Activated naive CD8-positive, alpha-beta T cell treated with anti-CD3 and anti-CD28 coated beads, Interleukin-2, amount 10 ng/mL, durations not matched to agents 7 days and 5 days (primary cell): ENCODE data around the gene PAOX. TPM values are rescaled to one million over a fixed set of nuclear protein-coding genes. Genes with fewer than 3 reads are reported as not detected.
"Not testable (repeated sequence)": the region's sequence is repeated elsewhere in the genome, so short reads cannot be mapped to it uniquely, and the experiment has no call there.

ENCODE experiments used
- ATAC-seq: fragments of 150-1000 bp; cut with Tn5 transposase; one replicate; pipeline ENCODE4 v1.10.0; 2021; ENCODE audit warnings: low read depth, moderate library complexity
- POLR2A ChIA-PET: fragments of 350-600 bp; sonication (Branson Sonifier 250); formaldehyde crosslinking; loops from one replicate; lab custom pipeline; 2021; ENCODE audit warnings: antibody characterized with exemption; lab: Charles Lee
- DNase-seq: peaks from one replicate; pipeline ENCODE4 v3.0.0; 2021
- H3K27ac Mint-ChIP-seq: one replicate; pipeline ENCODE4 v1.8.0; 2022; ENCODE audit warnings: mild to moderate bottlenecking, mixed read lengths
- H3K27me3 Mint-ChIP-seq: one replicate; pipeline ENCODE4 v1.8.0; 2022; ENCODE audit warnings: mild to moderate bottlenecking, moderate library complexity, mixed read lengths
- H3K36me3 Mint-ChIP-seq: one replicate; pipeline ENCODE4 v1.8.0; 2021; ENCODE audit warnings: mild to moderate bottlenecking, mixed read lengths
- H3K4me1 Mint-ChIP-seq: one replicate; pipeline ENCODE4 v1.8.0; 2021; ENCODE audit warnings: mixed read lengths
- H3K4me3 Mint-ChIP-seq: one replicate; pipeline ENCODE4 v1.8.0; 2022; ENCODE audit warnings: mild to moderate bottlenecking, moderate library complexity, mixed read lengths
- H3K9me3 Mint-ChIP-seq: one replicate; pipeline ENCODE4 v1.8.0; 2021; ENCODE audit warnings: mixed read lengths
- total RNA-seq, 2 experiments: library from RNA; stranded (reverse); gene quantifications; one replicate each; pipeline ENCODE4 v1.2.3, GENCODE V29; 2021

Gene PAOX
- total RNA-seq, 2 experiments from 2014 or later, result 7.2 to 9.9 TPM

GRCh38 chr10:133376183-133376582 lies 2.9 kb upstream of the PAOX start:
- H3K9me3 Mint-ChIP-seq, POLR2A ChIA-PET, DNase-seq, H3K4me1 Mint-ChIP-seq, H3K36me3 Mint-ChIP-seq, ATAC-seq: not testable (repeated sequence)
- H3K27me3 Mint-ChIP-seq, result peaks cover 12% of the 10 kb centered on the region
- peak overlapping the region; percentile 56 for H3K27ac Mint-ChIP-seq
- H3K4me3 Mint-ChIP-seq, result peak overlapping the region; percentile 37

DNA sequence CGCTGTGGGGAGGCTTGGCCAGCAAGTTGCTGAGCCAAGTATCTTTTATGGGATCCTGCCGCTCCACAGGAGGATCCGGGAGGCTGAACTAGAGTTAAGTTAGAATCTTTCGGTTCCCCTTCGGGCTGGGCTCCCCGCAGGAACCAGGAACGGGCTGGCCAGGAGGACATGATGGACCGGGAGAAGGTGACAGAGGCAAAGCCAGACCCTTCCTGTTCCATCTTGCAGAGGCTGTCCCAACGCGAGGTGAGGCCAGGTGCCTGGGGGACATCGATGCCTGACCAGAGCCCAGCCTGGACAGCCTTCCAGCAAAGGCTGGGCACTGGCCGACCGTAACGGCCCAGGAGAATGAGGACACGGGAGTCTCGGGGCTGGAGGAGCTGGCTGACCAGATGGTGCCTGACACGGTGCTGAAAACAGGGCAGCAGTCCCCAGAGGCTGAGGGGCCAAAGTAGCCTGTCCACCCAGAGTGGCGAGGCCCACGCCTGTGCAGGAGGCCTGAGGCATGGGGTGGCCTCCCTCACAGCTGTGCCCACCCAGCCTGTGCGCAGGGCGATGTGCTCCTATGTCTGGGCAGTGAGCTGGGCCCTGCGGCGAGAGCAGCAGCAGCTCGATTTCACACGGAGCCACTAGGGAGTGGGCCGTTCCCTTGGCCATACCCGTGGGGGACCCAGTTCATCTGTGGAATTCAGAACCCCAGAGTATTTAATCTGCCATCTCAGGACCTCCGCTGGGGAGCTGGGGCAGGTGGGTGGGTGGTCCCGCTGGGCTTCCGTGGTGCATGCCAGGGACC lies 1.8 kb upstream of the PAOX start:
- Mint-ChIP-seq H3K27me3 (peaks cover 12% of the 10 kb centered on the region), H3K27ac (no peak overlapping the region), H3K36me3 (no peaks in the 10 kb centered on the region), H3K4me3 (peak overlapping the region; percentile 76), H3K9me3 (no peaks in the 10 kb centered on the region), H3K4me1 (peaks cover 9% of the 10 kb centered on the region)
- POLR2A ChIA-PET, result interaction anchor here (2.9 kb wide), 1 partner anchor 13 kb away, joined by 18 read pairs; no protein-coding TSS in a partner anchor
- no peak for ATAC-seq
- no peak for DNase-seq

GRCh38 chr10:133377818-133378250 lies 1.2 kb upstream of the PAOX start:
- POLR2A ChIA-PET, result interaction anchor here (2.9 kb wide), 1 partner anchor 13 kb away, joined by 18 read pairs; no protein-coding TSS in a partner anchor
- no peaks in the 10 kb centered on the region for H3K9me3 Mint-ChIP-seq
- DNase-seq, result no peak
- H3K4me1 Mint-ChIP-seq, result peaks cover 9% of the 10 kb centered on the region
- H3K4me3 Mint-ChIP-seq, result peak overlapping the region; percentile 76
- no peak for ATAC-seq
- no peak overlapping the region for H3K27ac Mint-ChIP-seq
- H3K36me3 Mint-ChIP-seq, result no peaks in the 10 kb centered on the region
- peaks cover 12% of the 10 kb centered on the region for H3K27me3 Mint-ChIP-seq

GRCh38 chr10:133378251-133379096 lies 588 bp upstream of the PAOX start:
- DNase-seq, result peak; percentile 82
- Mint-ChIP-seq H3K27ac (no peak overlapping the region), H3K27me3 (peaks cover 12% of the 10 kb centered on the region), H3K9me3 (no peaks in the 10 kb centered on the region), H3K4me3 (peak overlapping the region; percentile 76), H3K4me1 (peaks cover 9% of the 10 kb centered on the region), H3K36me3 (no peaks in the 10 kb centered on the region)
- POLR2A ChIA-PET, result interaction anchor here (2.9 kb wide), 1 partner anchor 12 kb away, joined by 18 read pairs; no protein-coding TSS in a partner anchor
- ATAC-seq, result peak; percentile 58

DNA sequence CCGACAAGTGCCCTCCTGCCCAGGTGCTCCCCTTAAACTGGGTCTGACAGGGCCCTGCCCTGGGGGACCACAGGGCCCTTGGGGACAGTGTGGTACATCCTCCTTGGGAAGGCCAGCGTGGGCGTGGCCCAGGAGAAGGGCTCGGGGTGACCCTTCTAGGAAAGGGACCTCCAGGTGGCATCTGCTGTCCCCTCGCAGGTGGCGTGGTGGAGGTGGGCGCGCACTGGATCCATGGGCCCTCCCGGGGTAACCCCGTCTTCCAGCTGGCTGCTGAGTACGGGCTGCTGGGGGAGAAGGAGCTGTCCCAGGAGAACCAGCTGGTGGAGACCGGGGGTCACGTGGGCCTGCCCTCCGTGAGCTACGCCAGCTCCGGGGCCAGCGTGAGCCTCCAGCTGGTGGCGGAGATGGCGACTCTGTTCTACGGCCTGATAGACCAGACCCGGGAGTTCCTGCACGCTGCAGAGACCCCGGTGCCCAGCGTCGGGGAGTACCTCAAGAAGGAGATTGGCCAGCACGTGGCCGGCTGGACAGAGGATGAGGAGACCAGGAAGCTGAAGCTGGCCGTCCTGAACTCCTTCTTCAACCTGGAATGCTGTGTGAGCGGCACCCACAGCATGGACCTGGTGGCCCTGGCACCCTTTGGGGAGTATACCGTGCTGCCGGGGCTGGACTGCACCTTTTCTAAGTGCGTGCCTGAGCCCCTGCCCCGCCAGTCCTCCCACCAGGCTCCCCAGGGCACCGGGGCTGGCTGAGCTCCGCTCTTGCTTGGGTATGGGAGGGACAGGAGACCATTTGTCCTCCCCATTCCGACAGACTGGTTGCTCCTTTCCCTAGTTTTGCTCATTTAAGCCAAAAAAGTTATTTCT lies 972 bp downstream of the PAOX start:
- DNase-seq, result no peak
- H3K27me3 Mint-ChIP-seq, result peaks cover 10% of the 10 kb centered on the region
- peak overlapping the region; percentile 64 for H3K4me3 Mint-ChIP-seq
- ATAC-seq, result no peak
- no peak overlapping the region for H3K27ac Mint-ChIP-seq
- H3K36me3 Mint-ChIP-seq, result no peaks in the 10 kb centered on the region
- H3K4me1 Mint-ChIP-seq, result peaks cover 2% of the 10 kb centered on the region
- POLR2A ChIA-PET, result no interaction called here
- no peaks in the 10 kb centered on the region for H3K9me3 Mint-ChIP-seq

GRCh38 chr10:133381036-133381435 lies 2.0 kb downstream of the PAOX start:
- Mint-ChIP-seq H3K27ac (no peak overlapping the region), H3K9me3 (no peaks in the 10 kb centered on the region), H3K4me1 (peaks cover 2% of the 10 kb centered on the region), H3K27me3 (peaks cover 5% of the 10 kb centered on the region), H3K36me3 (no peaks in the 10 kb centered on the region), H3K4me3 (no peak overlapping the region)
- POLR2A ChIA-PET, result interaction anchor here (1.1 to 1.4 kb wide), 2 partner anchors 10 to 38 kb away, joined by 3 to 4 read pairs; no protein-coding TSS in a partner anchor
- DNase-seq (no peak), ATAC-seq (no peak)

DNA sequence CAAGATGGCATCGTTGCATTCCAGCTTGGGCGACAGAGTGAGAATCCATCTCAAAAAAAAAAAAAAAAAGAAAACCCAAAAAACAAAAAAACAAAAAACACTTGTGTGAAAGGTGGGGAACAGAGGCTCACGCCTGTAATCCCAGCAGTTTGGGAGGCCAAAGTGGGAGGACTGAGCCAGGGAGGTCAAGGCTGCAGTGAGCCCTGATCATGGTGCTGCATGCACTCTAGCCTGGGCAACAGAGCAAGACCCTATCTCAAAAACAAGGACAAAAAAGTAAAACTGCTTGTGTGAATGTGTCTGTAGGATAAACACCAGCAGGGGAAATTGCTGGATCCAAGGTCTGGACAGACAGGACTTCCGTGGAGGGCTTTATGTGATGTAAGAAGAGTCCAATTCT lies 4.5 kb downstream of the PAOX start:
- Mint-ChIP-seq H3K27ac (no peak overlapping the region), H3K9me3 (no peaks in the 10 kb centered on the region), H3K4me3 (no peak overlapping the region), H3K27me3 (no peaks in the 10 kb centered on the region), H3K4me1 (peaks cover 6% of the 10 kb centered on the region), H3K36me3 (peaks cover 1% of the 10 kb centered on the region)
- ATAC-seq, result no peak
- no peak for DNase-seq
- POLR2A ChIA-PET, result no interaction called here

DNA sequence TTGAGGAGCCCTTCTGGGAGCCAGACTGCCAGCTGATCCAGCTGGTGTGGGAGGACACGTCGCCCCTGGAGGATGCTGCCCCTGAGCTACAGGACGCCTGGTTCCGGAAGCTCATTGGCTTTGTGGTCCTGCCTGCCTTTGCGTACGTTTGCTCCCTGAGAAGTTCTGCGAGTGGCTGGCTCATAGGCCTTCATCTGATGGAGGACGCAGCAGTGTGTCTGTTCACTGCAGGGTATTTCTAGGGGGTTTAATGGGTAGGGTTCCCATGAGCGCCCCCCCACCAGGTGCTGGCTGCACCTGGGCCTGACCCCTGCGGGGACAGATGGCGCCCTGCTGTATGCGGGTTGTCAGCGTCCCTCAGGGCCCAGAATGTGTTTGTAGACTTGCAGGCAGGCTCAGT lies 5.0 kb downstream of the PAOX start:
- Mint-ChIP-seq H3K4me3 (no peak overlapping the region), H3K27ac (no peak overlapping the region), H3K9me3 (no peaks in the 10 kb centered on the region), H3K36me3 (peaks cover 1% of the 10 kb centered on the region), H3K27me3 (no peaks in the 10 kb centered on the region), H3K4me1 (peaks cover 10% of the 10 kb centered on the region)
- ATAC-seq, result no peak
- DNase-seq, result no peak
- POLR2A ChIA-PET, result no interaction called here

DNA sequence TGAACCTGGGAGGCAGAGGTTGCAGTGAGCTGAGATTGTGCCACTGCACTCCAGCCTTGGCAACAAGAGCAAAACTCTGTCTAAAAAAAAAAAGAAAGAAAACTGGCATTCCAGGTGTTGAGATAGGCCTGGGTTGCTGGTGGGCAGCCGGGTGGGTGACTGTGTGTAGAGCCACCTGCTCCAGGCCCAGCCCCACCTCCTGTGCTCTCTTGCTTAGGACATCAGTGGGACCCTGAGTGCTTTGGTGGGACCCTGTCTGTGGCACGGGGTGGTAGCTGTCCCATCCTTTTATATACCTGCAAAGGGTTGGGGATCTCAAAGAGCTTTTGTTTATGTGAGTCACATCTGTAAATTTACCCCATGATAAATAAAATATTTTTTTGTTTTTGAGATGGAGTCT lies 6.2 kb downstream of the PAOX start:
- no peaks in the 10 kb centered on the region for H3K27me3 Mint-ChIP-seq
- POLR2A ChIA-PET, result no interaction called here
- no peak overlapping the region for H3K27ac Mint-ChIP-seq
- H3K9me3 Mint-ChIP-seq, result no peaks in the 10 kb centered on the region
- H3K4me1 Mint-ChIP-seq, result peaks cover 15% of the 10 kb centered on the region
- no peak overlapping the region for H3K4me3 Mint-ChIP-seq
- DNase-seq, result no peak
- ATAC-seq, result no peak
- peaks cover 2% of the 10 kb centered on the region for H3K36me3 Mint-ChIP-seq

GRCh38 chr10:133386951-133387350 lies 7.9 kb downstream of the PAOX start:
- not testable (repeated sequence) for DNase-seq, ATAC-seq, H3K27ac Mint-ChIP-seq, H3K4me3 Mint-ChIP-seq, H3K27me3 Mint-ChIP-seq, H3K36me3 Mint-ChIP-seq, H3K9me3 Mint-ChIP-seq
- POLR2A ChIA-PET, result interaction anchor here (1.5 kb wide), 1 partner anchor 14 kb away, joined by 4 read pairs; the partner anchor contains the start of gene ECHS1
- H3K4me1 Mint-ChIP-seq, result peaks cover 29% of the 10 kb centered on the region

DNA sequence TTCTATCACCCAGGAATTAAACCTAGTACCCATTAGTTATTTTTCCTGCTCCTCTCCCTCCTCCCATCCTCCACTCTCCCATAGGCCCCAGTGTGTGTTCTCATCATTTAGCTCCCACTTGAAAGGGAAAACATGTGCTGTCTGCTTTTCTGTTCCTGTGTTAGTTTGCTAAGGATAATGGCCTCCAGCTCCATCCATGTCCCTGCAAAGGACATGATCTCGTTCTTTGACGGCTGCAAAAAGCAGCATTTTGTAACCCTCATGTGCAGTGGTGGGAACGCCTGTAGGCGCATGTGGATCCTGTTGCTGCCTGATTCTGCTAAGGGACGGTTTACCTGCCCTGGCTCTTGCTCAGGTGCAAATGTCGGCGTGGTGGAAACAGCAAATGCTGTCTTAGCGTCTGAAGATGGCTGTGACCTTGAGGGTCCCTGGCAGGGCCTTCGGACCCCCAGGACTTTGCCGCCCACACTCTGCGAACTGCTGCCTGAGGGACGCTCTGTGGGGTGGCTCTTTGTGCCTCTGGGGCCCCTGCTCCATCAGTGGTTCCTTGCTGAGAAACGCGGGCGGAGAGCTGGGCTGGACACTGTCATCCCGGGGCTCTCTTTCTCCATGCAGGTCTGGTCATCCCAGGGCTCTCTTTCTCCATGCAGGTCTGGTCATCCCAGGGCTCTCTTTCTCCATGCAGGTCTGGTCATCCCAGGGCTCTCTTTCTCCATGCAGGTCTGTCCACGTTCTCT lies 9.3 kb downstream of the PAOX start:
- no peak for DNase-seq
- Mint-ChIP-seq H3K27ac (peak overlapping the region; percentile 99), H3K27me3 (no peaks in the 10 kb centered on the region), H3K4me3 (peak overlapping the region; percentile 85), H3K4me1 (peaks cover 29% of the 10 kb centered on the region), H3K9me3 (no peaks in the 10 kb centered on the region), H3K36me3 (peaks cover 2% of the 10 kb centered on the region)
- POLR2A ChIA-PET, result interaction anchor here (0.6 to 3.7 kb wide), 4 partner anchors 9 to 31 kb away, joined by 3 to 18 read pairs (median 6); partner anchors contain the start of genes ECHS1, FUOM and PAOX
- ATAC-seq, result no peak
